Myocyte (in vitro differentiated cells): ENCODE results near the gene RUNDC1. TPM values are rescaled to one million over a fixed set of nuclear protein-coding genes. Genes with fewer than 3 reads are reported as not detected.
A peak's percentile ranks its signal among the peaks of the same experiment; 100 is the strongest.
"Not testable (repeated sequence)": the region's sequence is repeated elsewhere in the genome, so short reads cannot be mapped to it uniquely, and the experiment has no call there.

Experiments used
- DNase-seq: peaks from one replicate; pipeline ENCODE4 v3.0.0-alpha.2; 2012; ENCODE audit warnings: low read depth
- polyA plus RNA-seq: library from polyadenylated mRNA; unstranded; fragments of >200 nt; gene quantifications from one replicate; pipeline ENCODE4 v1.2.1, GENCODE V29; 2012; ENCODE audit warnings: missing spikeins
- total RNA-seq: library from RNA; depleted of rRNA; stranded (reverse); fragments of >200 nt; gene quantifications from 2 replicates; pipeline ENCODE4 v1.2.3, GENCODE V29; 2014

RUNDC1 gene
- total RNA-seq, result 8.8 and 14.8 TPM in 2 replicates
- polyA plus RNA-seq, result 13.2 TPM

DNA sequence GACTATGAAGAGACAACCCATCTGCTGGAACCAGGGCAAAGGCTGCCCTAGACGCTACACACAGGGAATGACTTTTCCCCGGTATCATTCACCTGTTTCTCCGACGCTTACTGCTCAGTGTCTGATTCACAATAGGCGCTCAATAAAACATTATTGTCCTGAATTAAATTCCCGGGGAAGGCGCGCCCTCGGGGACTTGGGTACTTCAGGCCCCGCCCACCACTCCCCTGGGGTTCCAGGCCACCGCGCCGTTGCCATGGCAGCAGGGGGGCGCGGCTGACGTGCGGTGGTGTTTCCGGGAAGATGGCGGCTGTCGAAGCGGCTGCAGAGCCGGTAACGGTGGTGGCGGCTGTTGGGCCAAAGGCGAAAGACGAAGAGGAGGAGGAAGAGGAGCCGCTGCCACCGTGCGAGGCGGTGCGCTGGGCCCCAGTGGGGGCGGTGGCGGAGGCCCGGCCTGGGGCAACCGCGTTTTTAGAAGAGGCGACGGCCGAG lies at the start of gene RUNDC1:
Gene RUNDC1 (plus strand): TSS at position 292 of the 492 bp plus-strand sequence. CDS start 12 bp downstream, at position 304.
- peak; percentile 94 for DNase-seq

- peak; percentile 63 for DNase-seq
These were observed 42.4 kb upstream of the RUNDC1 start for GRCh38 chr17:42937712-42938596.

GRCh38 chr17:42944211-42944610 lies 36.2 kb upstream of the RUNDC1 start:
- DNase-seq, result no peak

DNA sequence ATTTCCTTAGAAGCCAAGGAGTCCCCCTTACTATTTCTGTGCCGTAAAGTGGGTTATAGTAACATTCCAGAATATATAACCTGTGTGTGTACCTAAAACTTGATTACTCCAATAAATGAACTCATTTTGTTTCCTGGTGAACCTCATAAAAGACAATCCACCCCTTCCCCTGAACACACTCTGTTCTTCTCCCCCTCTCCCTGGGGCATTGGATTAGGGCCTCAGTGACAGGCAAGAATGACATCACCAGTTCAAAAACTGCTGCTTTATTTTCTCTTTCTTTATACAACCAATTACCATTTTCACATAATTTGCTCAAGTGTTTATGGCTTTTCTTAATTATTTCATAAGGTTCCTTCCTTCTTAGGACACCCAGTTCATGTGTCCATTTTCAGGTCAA lies 33.6 kb upstream of the RUNDC1 start:
- no peak for DNase-seq

- DNase-seq, result peak; percentile 10
These were observed 30.2 kb upstream of the RUNDC1 start for GRCh38 chr17:42950044-42950783.

GRCh38 chr17:42953669-42954068 lies 26.7 kb upstream of the RUNDC1 start:
- DNase-seq, result no peak

DNA sequence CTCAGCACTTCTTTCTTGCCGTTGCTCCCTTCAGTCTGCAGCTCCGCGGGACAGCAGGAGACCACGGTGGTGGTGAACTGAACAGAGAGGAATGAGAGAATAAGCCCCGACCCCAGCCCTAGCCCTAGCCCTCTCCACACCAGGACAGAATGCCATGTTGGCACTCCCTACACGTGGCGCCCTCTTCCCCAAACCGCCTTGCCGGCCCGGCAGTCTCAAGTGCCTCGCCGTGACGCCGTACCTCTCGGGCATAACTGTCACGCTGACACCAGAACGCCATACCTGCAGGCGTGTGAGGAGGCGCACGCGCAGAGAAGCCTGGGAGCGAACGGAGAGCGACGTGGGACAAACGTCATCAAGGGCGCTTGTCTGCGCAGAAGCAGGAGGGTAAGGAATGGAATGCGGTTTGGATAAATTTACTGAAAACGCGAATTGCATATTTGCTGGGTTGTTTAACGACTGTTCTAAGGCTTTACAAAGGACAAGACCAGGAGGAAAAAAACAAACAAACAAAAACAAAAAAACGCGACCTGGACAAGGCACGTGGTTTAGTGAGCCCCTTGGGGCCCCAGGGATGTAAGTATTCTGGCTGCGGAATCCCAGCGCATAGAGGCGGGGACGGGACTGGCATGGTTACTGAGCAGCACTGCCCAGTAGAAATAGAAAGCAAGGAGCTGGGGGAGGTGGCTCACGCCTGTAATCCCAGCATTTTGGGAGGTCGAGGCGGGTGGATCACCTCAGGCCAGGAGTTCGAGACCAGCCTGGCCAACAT lies 16.0 kb upstream of the RUNDC1 start, which contains the start of gene AARSD1:
Gene AARSD1 (minus strand): TSS at position 294 of the 772 bp plus-strand sequence. CDS start 14 bp downstream, at position 280.
- DNase-seq, result peak; percentile 93

- no peak for DNase-seq
These were observed 12.4 kb upstream of the RUNDC1 start for GRCh38 chr17:42967925-42968324.

DNA sequence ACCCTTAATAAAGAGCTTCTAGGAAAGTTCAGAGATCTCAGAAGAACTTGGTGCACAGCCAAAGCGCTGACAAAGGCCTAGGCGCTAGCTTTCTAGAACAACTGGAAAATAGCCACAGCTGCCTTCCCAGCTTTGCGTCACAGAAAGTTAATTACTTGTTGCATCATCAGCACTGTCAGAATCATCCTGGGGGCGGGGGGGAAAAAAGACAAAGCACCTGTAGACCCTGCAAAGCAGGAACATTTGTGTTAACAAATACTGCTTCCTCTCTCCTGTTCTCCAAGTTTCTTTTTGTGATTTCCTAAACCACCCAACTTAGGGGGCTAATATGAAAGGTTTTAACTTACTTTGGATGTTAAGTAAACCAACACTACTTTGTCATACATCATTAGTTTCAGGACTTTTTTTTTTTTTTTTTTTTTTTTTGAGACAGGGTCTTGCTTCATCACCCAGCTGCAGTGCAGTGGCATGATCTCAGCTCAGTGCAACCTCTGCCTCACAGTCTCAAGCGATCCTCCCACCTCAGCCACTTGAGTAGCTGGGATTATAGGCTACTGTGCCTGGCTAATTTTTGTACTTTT lies 11.3 kb upstream of the RUNDC1 start:
- DNase-seq, result no peak

- no peak for DNase-seq
These were observed 8.8 kb upstream of the RUNDC1 start for GRCh38 chr17:42971589-42971988.

- DNase-seq, result not testable (repeated sequence)
These were observed 7.0 kb upstream of the RUNDC1 start for GRCh38 chr17:42973323-42973722.

GRCh38 chr17:42975265-42975664 lies 5.1 kb upstream of the RUNDC1 start:
- no peak for DNase-seq

- not testable (repeated sequence) for DNase-seq
These were observed 4.7 kb upstream of the RUNDC1 start for GRCh38 chr17:42975701-42976100.

GRCh38 chr17:42979511-42980273 lies 673 bp upstream of the RUNDC1 start, which contains the start of gene PTGES3L:
TSS of gene PTGES3L (minus strand) at chr17:42980080. CDS start at chr17:42980053, 27 bp downstream.
- DNase-seq, result peak; percentile 95

DNA sequence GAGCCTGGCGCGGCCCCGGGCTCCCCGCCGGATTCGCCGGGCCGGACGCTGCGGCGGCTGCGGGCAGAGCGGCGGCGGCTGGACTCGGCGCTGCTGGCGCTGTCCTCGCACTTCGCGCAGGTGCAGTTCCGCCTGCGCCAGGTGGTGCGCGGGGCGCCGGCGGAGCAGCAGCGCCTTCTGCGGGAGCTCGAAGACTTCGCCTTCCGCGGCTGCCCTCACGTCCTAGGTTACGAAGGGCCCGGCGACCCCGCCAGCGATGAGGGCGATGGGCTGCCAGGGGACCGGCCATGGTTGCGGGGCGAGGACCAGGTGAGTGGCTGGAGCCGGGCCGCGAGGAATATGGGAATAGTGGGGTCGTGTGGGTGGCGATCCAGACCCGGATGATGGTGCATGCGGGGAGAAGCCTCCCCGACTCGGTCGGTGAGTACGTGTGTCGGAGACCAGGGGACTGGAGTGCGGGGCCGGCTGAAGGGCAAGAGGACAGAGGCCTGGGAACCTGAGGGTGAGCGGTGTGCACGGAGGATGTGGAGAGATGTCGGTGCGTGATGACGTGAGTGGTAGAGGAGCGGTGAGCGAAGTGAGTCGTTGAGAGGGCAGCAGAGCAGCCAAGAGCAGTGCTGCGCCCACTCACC lies 517 bp downstream of the RUNDC1 start:
- peak; percentile 32 for DNase-seq

DNA sequence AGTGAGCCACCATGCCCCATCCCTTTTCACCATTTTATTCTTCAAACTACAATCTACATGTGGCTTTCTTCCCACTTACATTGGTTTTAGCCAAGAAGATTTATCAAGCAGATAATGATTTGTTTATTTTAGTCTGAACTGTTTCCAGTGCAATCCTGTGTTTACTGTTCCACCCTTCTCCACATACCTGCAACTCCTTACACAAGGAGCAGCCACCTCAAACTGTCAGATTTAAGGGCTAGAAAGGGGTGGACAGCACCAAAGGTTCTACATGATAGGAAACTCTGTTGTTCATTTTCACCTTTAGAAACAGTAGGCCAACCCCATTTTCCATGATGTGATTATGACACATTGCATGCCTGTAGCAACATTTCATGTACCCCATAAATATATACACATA lies 1.9 kb downstream of the RUNDC1 start:
- DNase-seq, result no peak

GRCh38 chr17:42985225-42985624 lies 4.9 kb downstream of the RUNDC1 start:
- no peak for DNase-seq

GRCh38 chr17:42989141-42989540 lies 8.8 kb downstream of the RUNDC1 start:
- no peak for DNase-seq
